HCT116 (cell line): Measurements from ENCODE around the gene FRAS1. TPM values are rescaled to one million over a fixed set of nuclear protein-coding genes. Genes with fewer than 3 reads are reported as not detected.

Experiments
- ATAC-seq: fragments of 200-7000 bp; cut with Tn5 transposase; 2 replicates; pipeline ENCODE4 v1.9.1; 2020; ENCODE audit warnings: mild to moderate bottlenecking, moderate library complexity
- BruUV-seq: library from RNA; stranded (reverse); fragments of 400-500 nt; replicated peaks from 2 replicates; lab custom pipeline; 2021; lab: Mats Ljungman, UMichigan
- CTCF ChIA-PET: fragments of 300-600 bp; sonication (Branson Sonifier 250); formaldehyde crosslinking; loops from one replicate; lab custom pipeline; 2021; ENCODE audit warnings: antibody characterized with exemption; lab: Charles Lee
- POLR2A ChIA-PET: fragments of 300-600, 350-600 bp; sonication (Branson Sonifier 250); formaldehyde crosslinking; loops from one replicate; lab custom pipeline; 2021; ENCODE audit warnings: antibody characterized with exemption; lab: Charles Lee
- RAD21 ChIA-PET, 2 experiments: fragments of 300-600 bp; sonication (Branson Sonifier 250); formaldehyde crosslinking; loops; one replicate each; lab custom pipeline; 2023; ENCODE audit warnings: low total read pairs in 2 of 2; ENCODE audit not compliant: uncharacterized antibody in 2 of 2, unreplicated experiment in 2 of 2, low non-redundant PET in 1 of 2; lab: Charles Lee
- DNase-seq: peaks from one replicate; pipeline ENCODE4 v3.0.0-alpha.2; 2010; ENCODE audit warnings: low read depth, low spot score
- H2AFZ ChIP-seq: fragments of 200-600 bp; shearing (Covaris generic), sonication (generic); 2 replicates; pipeline ENCODE4 v1.6.1; 2017; ENCODE audit warnings: low read depth, mixed run types, mixed read lengths, antibody characterized with exemption, low read length; ENCODE audit not compliant: poor library complexity, severe bottlenecking
- H3K27ac ChIP-seq: 2 replicates; pipeline ENCODE4 v1.5.1; 2012; ENCODE audit warnings: low read depth, low read length
- H3K27me3 ChIP-seq: fragments of 200-600 bp; sonication (generic); 2 replicates; pipeline ENCODE4 v1.6.1; 2016; ENCODE audit warnings: mixed run types, low read length, mixed read lengths; ENCODE audit not compliant: insufficient read depth
- H3K36me3 ChIP-seq, 2 experiments: fragments of 200-500 bp in 1 of 2; fragments of 200-600 bp in 1 of 2; sonication (Bioruptor generic) in 1 of 2; sonication (generic) in 1 of 2; 2 replicates each; pipeline versions ENCODE4 v1.5.1 to v1.6.1; 2014 to 2016; ENCODE audit warnings: low read length in 2 of 2, inconsistent platforms in 1 of 2, mixed read lengths in 1 of 2, mixed run types in 1 of 2; ENCODE audit not compliant: insufficient read depth in 2 of 2, control insufficient read depth in 1 of 2
- H3K4me1 ChIP-seq, 2 experiments: fragments of 200-600 bp in 1 of 2; sonication (generic) in 1 of 2; 2 replicates each; pipeline versions ENCODE4 v1.5.1 to v1.6.1; 2012 to 2017; ENCODE audit warnings: low read length in 2 of 2, inconsistent platforms in 1 of 2, mild to moderate bottlenecking in 1 of 2, mixed read lengths in 1 of 2, mixed run types in 1 of 2, moderate library complexity in 1 of 2; ENCODE audit not compliant: insufficient read depth in 2 of 2, control insufficient read depth in 1 of 2
- H3K4me2 ChIP-seq: fragments of 200-600 bp; sonication (generic); 2 replicates; pipeline ENCODE4 v1.6.1; 2017; ENCODE audit warnings: mixed run types, low read length, mixed read lengths
- H3K4me3 ChIP-seq, 2 experiments: fragments of 200-600 bp in 1 of 2; sonication (generic) in 1 of 2; replicated peaks in 1 of 2; 2 replicates each; pipeline ENCODE4 v1.5.1; 2011 to 2016; ENCODE audit warnings: low read length in 2 of 2, control low read depth in 1 of 2, low read depth in 1 of 2, mild to moderate bottlenecking in 1 of 2, mixed read lengths in 1 of 2, mixed run types in 1 of 2
- H3K79me2 ChIP-seq: fragments of 200-600 bp; sonication (generic); 2 replicates; pipeline ENCODE4 v1.6.1; 2017; ENCODE audit warnings: mild to moderate bottlenecking, mixed run types, low read length, moderate library complexity, mixed read lengths; ENCODE audit not compliant: insufficient read depth
- H3K9ac ChIP-seq: fragments of 200-600 bp; sonication (generic); 2 replicates; pipeline ENCODE4 v1.6.1; 2016; ENCODE audit warnings: low read length, mixed read lengths
- H3K9me2 ChIP-seq: fragments of 200-600 bp; sonication (generic), shearing (Covaris generic); 2 replicates; pipeline ENCODE4 v1.6.1; 2017; ENCODE audit warnings: mixed run types, mild to moderate bottlenecking, moderate library complexity; ENCODE audit not compliant: insufficient read depth
- H3K9me3 ChIP-seq, 2 experiments: fragments of 200-500 bp in 1 of 2; fragments of 200-600 bp in 1 of 2; sonication (Bioruptor generic) in 1 of 2; sonication (generic) in 1 of 2; 2 replicates each; pipeline ENCODE4 v1.6.1; 2014 to 2017; ENCODE audit warnings: low read length in 2 of 2, mixed read lengths in 2 of 2, inconsistent platforms in 1 of 2, low read depth in 1 of 2, mild to moderate bottlenecking in 1 of 2, mixed run types in 1 of 2, moderate library complexity in 1 of 2; ENCODE audit not compliant: control insufficient read depth in 1 of 2, insufficient read depth in 1 of 2
- H4K20me1 ChIP-seq: fragments of 200-600 bp; sonication (generic), shearing (Covaris generic); 2 replicates; pipeline ENCODE4 v1.6.1; 2017; ENCODE audit warnings: mixed run types, mild to moderate bottlenecking, moderate library complexity; ENCODE audit not compliant: insufficient read depth
- CBX3 ChIP-seq: IDR thresholded peaks from 2 replicates; pipeline ENCODE4 v1.6.1; 2012; ENCODE audit warnings: low read depth
- JUND ChIP-seq: IDR thresholded peaks from 2 replicates; pipeline ENCODE4 v1.6.1; 2012
- POLR2AphosphoS5 ChIP-seq: IDR thresholded peaks from 2 replicates; pipeline ENCODE4 v1.6.1; 2011; ENCODE audit warnings: mild to moderate bottlenecking, low read depth, low read length, moderate library complexity
- RAD21 ChIP-seq: IDR thresholded peaks from 2 replicates; pipeline ENCODE4 v1.6.1; 2012; ENCODE audit warnings: low read depth, mild to moderate bottlenecking
- SIN3A ChIP-seq: IDR thresholded peaks from 2 replicates; pipeline ENCODE4 v1.6.1; 2012; ENCODE audit warnings: low read depth
- SRF ChIP-seq: IDR thresholded peaks from 2 replicates; pipeline ENCODE4 v1.6.1; 2012; ENCODE audit warnings: low read depth
- intact Hi-C: fragments of 100-400 bp; cut with micrococcal nuclease; formaldehyde crosslinking; loops from 2 replicates; pipeline ENCODE4 v1.10.0; 2022
- total RNA-seq: library from RNA; stranded (reverse); gene quantifications from one replicate; pipeline ENCODE4 v1.2.1, GENCODE V29; 2021; ENCODE audit not compliant: unreplicated experiment
- TF ChIP-seq, protein P1 (sequence below): IDR thresholded peaks from 2 replicates; pipeline ENCODE4 v1.6.1; 2012
- TF ChIP-seq, protein P2 (sequence below): IDR thresholded peaks from 2 replicates; pipeline ENCODE4 v1.6.1; 2011; ENCODE audit warnings: mild to moderate bottlenecking, low read length, moderate library complexity; ENCODE audit not compliant: insufficient replicate concordance; ENCODE audit errors: extremely low read depth
- TF ChIP-seq, protein P3 (sequence below): IDR thresholded peaks from 2 replicates; pipeline ENCODE4 v1.6.1; 2012; ENCODE audit warnings: low read depth

FRAS1 gene
- total RNA-seq, 1 experiment from 2014 or later = 33.5 TPM

DNA sequence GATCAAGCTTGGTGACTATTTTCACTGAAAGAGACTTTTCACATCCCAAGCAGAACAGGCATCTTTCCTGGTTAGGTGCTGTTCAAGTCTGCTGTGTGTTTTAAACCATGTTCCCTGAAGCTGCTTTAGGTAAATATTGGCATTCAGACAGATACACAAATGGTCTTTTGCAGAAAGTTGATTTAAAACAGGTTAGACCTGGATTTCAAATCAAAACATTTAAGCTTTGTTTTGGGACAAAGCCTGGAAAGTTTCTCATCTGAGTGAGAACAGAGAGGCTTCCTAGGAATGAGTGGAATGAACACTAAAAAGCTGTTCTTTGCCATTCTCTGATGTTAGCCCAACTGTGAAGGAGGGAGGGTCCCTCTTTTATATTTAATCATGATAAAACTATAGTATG lies 504.6 kb downstream of the FRAS1 start:
- ChIA-PET RAD21 (no interaction called here), CTCF (no interaction called here), POLR2A (interaction anchor here (2.2 kb wide), 1 partner anchor 10 kb away, joined by 9 read pairs; the partner anchor contains the start of gene ANXA3)
- no peak overlapping the region for H3K4me3 ChIP-seq
- peak overlapping the region; percentile 65 for H3K4me2 ChIP-seq
- no peaks in the 10 kb centered on the region for H3K27me3 ChIP-seq
- H3K9me2 ChIP-seq = no peaks in the 10 kb centered on the region
- H4K20me1 ChIP-seq = no peaks in the 10 kb centered on the region
- no peaks in the 10 kb centered on the region for H3K9me3 ChIP-seq
- H3K4me1 ChIP-seq = peaks cover 96 to 100% of the 10 kb centered on the region in 2 experiments
- BruUV-seq = no TSS peak
- DNase-seq = no peak
- no peak for TF ChIP-seq JUND
- no peak for TF ChIP-seq SRF
- TF ChIP-seq RAD21 = no peak
- TF ChIP-seq, protein P1, sequence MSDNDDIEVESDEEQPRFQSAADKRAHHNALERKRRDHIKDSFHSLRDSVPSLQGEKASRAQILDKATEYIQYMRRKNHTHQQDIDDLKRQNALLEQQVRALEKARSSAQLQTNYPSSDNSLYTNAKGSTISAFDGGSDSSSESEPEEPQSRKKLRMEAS = no peak
- TF ChIP-seq SIN3A = no peak
- TF ChIP-seq, protein P2, sequence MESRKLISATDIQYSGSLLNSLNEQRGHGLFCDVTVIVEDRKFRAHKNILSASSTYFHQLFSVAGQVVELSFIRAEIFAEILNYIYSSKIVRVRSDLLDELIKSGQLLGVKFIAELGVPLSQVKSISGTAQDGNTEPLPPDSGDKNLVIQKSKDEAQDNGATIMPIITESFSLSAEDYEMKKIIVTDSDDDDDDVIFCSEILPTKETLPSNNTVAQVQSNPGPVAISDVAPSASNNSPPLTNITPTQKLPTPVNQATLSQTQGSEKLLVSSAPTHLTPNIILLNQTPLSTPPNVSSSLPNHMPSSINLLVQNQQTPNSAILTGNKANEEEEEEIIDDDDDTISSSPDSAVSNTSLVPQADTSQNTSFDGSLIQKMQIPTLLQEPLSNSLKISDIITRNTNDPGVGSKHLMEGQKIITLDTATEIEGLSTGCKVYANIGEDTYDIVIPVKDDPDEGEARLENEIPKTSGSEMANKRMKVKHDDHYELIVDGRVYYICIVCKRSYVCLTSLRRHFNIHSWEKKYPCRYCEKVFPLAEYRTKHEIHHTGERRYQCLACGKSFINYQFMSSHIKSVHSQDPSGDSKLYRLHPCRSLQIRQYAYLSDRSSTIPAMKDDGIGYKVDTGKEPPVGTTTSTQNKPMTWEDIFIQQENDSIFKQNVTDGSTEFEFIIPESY = no peak
- no peak for TF ChIP-seq POLR2AphosphoS5
- TF ChIP-seq, protein P3, sequence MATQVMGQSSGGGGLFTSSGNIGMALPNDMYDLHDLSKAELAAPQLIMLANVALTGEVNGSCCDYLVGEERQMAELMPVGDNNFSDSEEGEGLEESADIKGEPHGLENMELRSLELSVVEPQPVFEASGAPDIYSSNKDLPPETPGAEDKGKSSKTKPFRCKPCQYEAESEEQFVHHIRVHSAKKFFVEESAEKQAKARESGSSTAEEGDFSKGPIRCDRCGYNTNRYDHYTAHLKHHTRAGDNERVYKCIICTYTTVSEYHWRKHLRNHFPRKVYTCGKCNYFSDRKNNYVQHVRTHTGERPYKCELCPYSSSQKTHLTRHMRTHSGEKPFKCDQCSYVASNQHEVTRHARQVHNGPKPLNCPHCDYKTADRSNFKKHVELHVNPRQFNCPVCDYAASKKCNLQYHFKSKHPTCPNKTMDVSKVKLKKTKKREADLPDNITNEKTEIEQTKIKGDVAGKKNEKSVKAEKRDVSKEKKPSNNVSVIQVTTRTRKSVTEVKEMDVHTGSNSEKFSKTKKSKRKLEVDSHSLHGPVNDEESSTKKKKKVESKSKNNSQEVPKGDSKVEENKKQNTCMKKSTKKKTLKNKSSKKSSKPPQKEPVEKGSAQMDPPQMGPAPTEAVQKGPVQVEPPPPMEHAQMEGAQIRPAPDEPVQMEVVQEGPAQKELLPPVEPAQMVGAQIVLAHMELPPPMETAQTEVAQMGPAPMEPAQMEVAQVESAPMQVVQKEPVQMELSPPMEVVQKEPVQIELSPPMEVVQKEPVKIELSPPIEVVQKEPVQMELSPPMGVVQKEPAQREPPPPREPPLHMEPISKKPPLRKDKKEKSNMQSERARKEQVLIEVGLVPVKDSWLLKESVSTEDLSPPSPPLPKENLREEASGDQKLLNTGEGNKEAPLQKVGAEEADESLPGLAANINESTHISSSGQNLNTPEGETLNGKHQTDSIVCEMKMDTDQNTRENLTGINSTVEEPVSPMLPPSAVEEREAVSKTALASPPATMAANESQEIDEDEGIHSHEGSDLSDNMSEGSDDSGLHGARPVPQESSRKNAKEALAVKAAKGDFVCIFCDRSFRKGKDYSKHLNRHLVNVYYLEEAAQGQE = no peak
- no peak for TF ChIP-seq CBX3
- peak overlapping the region; percentile 100 for H3K27ac ChIP-seq
- intact Hi-C loops = no loop called here
- H3K79me2 ChIP-seq = peaks cover 48% of the 10 kb centered on the region
- H3K9ac ChIP-seq = peak overlapping the region; percentile 47
- H3K36me3 ChIP-seq = peaks cover 0 to 13% of the 10 kb centered on the region in 2 experiments; a peak in 1 of 4 replicates
- H2AFZ ChIP-seq = no peak overlapping the region
- no peak for ATAC-seq
